HEK293T (cell line): ENCODE results near the gene ZNF536.

Experiments used
- ARNT ChIP-seq: fragments of 450-650 bp; IDR thresholded peaks from 2 replicates; pipeline ENCODE4 v1.6.1; 2017; ENCODE audit warnings: mild to moderate bottlenecking
- ELF4 ChIP-seq: fragments of 450-650 bp; IDR thresholded peaks from 2 replicates; pipeline ENCODE4 v1.6.1; 2017; ENCODE audit warnings: antibody characterized with exemption
- FOXA1 ChIP-seq: fragments of 450-650 bp; IDR thresholded peaks from 2 replicates; pipeline ENCODE4 v1.6.1; 2016; ENCODE audit warnings: mild to moderate bottlenecking
- FOXK2 ChIP-seq: fragments of 450-650 bp; IDR thresholded peaks from 2 replicates; pipeline ENCODE4 v1.6.1; 2016; ENCODE audit warnings: mild to moderate bottlenecking
- FOXM1 ChIP-seq: fragments of 450-650 bp; IDR thresholded peaks from 2 replicates; pipeline ENCODE4 v1.6.1; 2017; ENCODE audit warnings: mild to moderate bottlenecking, borderline replicate concordance
- HDGF ChIP-seq: fragments of 450-650 bp; IDR thresholded peaks from 2 replicates; pipeline ENCODE4 v1.6.1; 2017; ENCODE audit warnings: antibody characterized with exemption, borderline replicate concordance
- L3MBTL2 ChIP-seq: fragments of 450-650 bp; conservative IDR thresholded peaks from 2 replicates; pipeline ENCODE4 v1.6.1; 2016; ENCODE audit warnings: mild to moderate bottlenecking
- NFRKB ChIP-seq: fragments of 450-650 bp; IDR thresholded peaks from 2 replicates; pipeline ENCODE4 v1.6.1; 2016; ENCODE audit warnings: mild to moderate bottlenecking, moderate library complexity
- SP1 ChIP-seq: fragments of 450-650 bp; IDR thresholded peaks from 2 replicates; pipeline ENCODE4 v1.6.1; 2017
- SUZ12 ChIP-seq: fragments of 450-650 bp; IDR thresholded peaks from 2 replicates; pipeline ENCODE4 v1.6.1; 2016; ENCODE audit warnings: mild to moderate bottlenecking
- TARDBP ChIP-seq: fragments of 450-650 bp; IDR thresholded peaks from 2 replicates; pipeline ENCODE4 v1.6.1; 2016

DNA sequence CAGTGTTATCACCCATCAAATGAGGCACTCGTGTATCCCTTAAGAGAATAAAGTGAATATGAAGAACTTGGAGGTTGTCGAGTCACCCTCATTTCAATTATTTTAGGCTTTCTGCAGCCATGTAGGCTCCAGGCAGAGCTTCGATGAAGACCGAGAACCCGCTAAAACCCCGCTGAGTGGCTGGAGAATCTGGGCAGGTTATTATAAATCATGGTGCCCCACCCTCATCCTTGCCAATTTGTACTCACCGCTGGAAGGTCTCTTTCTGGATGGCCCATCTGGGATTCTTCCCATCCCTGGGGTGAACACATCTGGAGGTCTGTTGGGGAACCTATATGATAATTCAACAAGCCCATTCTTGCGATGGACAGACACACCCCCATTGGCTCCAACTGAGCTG lies 190.8 kb downstream of the ZNF536 start:
- TF ChIP-seq L3MBTL2 = no peak
- TF ChIP-seq SP1 = no peak
- no peak for TF ChIP-seq FOXM1
- no peak for TF ChIP-seq ARNT
- no peak for TF ChIP-seq HDGF
- TF ChIP-seq ELF4 = no peak
- TF ChIP-seq FOXA1 = no peak
- no peak for TF ChIP-seq TARDBP
- no peak for TF ChIP-seq FOXK2
- TF ChIP-seq NFRKB = no peak
- no peak for TF ChIP-seq SUZ12
